ENCODE results near the gene CISD2. TPM values are rescaled to one million over a fixed set of nuclear protein-coding genes. Genes with fewer than 3 reads are reported as not detected.

CISD2 gene
- total and polyA plus RNA-seq, 2 of the 4 experiments (the other 2 are of a cell fraction), result 7.0 to 14.4 TPM

- no CpG with 5 or more reads among the region's 3 CpGs for WGBS, 2 experiments (ENCODE audit: extremely low coverage in 2 of 2, insufficient read length in 1 of 2)
- DNase-seq, result no peak
- POLR2A ChIA-PET (ENCODE audit: unreplicated experiment), result no interaction called here
Observed at GRCh38 chr4:102842367-102842766, 26.4 kb upstream of the CISD2 start.

More at GRCh38 chr4:102842367-102842766, 26.4 kb upstream of the CISD2 start:
- H3K9me3 ChIP-seq (ENCODE audit: control insufficient read depth, insufficient read depth, low read length), result no peaks in the 10 kb centered on the region
- no peaks in the 10 kb centered on the region; a peak in 1 of 4 replicates for H3K79me1 ChIP-seq (ENCODE audit: low read depth in 1 of 2, low read length in 2 of 2)
- H2BK15ac ChIP-seq (ENCODE audit: low read depth, low read length), result no peak overlapping the region
- H3K18ac ChIP-seq (ENCODE audit: low read depth, low read length), result no peak overlapping the region
- no peak overlapping the region for H3K23ac ChIP-seq (ENCODE audit: low read depth, low read length)
- TF ChIP-seq USF2 (IDR thresholded peaks at IDR 0.05; ENCODE audit: low read depth, low read length) (no peak), POLR2A (IDR thresholded peaks at IDR 0.05; ENCODE audit: low read depth, low read length) (no peak), NFE2L2 (IDR thresholded peaks at IDR 0.05; ENCODE audit: low read depth, low read length) (no peak), CEBPB (IDR thresholded peaks at IDR 0.05; ENCODE audit: low read depth, low read length) (no peak), MAZ (IDR thresholded peaks at IDR 0.05; ENCODE audit: borderline replicate concordance, low read depth, low read length) (no peak), BHLHE40 (IDR thresholded peaks at IDR 0.05; ENCODE audit: low read depth, low read length) (no peak), MXI1 (IDR thresholded peaks at IDR 0.05; ENCODE audit: borderline replicate concordance, low read depth, low read length) (no peak), RCOR1 (IDR thresholded peaks at IDR 0.05; ENCODE audit: insufficient replicate concordance, low read length) (no peak), FOS (IDR thresholded peaks at IDR 0.05; ENCODE audit: low read depth, low read length) (no peak), MAFK (IDR thresholded peaks at IDR 0.05; ENCODE audit: low read depth, low read length) (no peak), RAD21 (IDR thresholded peaks at IDR 0.05; ENCODE audit: low read length) (no peak), ELK1 (IDR thresholded peaks at IDR 0.05; ENCODE audit: borderline replicate concordance, low read depth, low read length) (no peak)
- H2AFZ ChIP-seq (replicated peaks; ENCODE audit: low read length, poor library complexity), result no peak overlapping the region
- H3K4me1 ChIP-seq (ENCODE audit: control insufficient read depth, insufficient read depth, low read length), result no peaks in the 10 kb centered on the region
- no peak overlapping the region for H3K56ac ChIP-seq (ENCODE audit: extremely low read depth, insufficient read depth, low read length)
- no peaks in the 10 kb centered on the region for H4K20me1 ChIP-seq (ENCODE audit: insufficient read depth, low read length)
- no peak overlapping the region for H2BK120ac ChIP-seq (ENCODE audit: low read depth, low read length)
- intact Hi-C loops (cut with micrococcal nuclease), result no loop called here
- CTCF ChIA-PET, result interaction anchor here (0.7 kb wide), 1 partner anchor 8 kb away, joined by 3 read pairs; no protein-coding TSS in a partner anchor
- no peak overlapping the region for H3K4me2 ChIP-seq (ENCODE audit: low read depth, low read length)
- H4K5ac ChIP-seq (ENCODE audit: low read depth, low read length), result no peak overlapping the region
- in situ Hi-C loops (cut with MboI; ENCODE audit: low sequenced_read_pairs), result no loop called here
- no peaks in the 10 kb centered on the region for H3K27me3 ChIP-seq (ENCODE audit: control insufficient read depth, insufficient read depth, low read length)
- no peak for ATAC-seq (ENCODE audit: low read depth)
- no peak overlapping the region for H2BK5ac ChIP-seq (ENCODE audit: low read depth, low read length, poor library complexity, severe bottlenecking)
- H4K8ac ChIP-seq (ENCODE audit: low read depth in 2 of 2, low read length in 2 of 2), result no peak overlapping the region
- no peak overlapping the region for H3K4me3 ChIP-seq (ENCODE audit: insufficient read depth, low read depth, low read length)
- no peak overlapping the region for H3K4ac ChIP-seq (ENCODE audit: low read depth, low read length)
- no peak overlapping the region for H4K91ac ChIP-seq (ENCODE audit: insufficient read depth, low read depth, low read length)
- no peak overlapping the region for H2AK9ac ChIP-seq (replicated peaks; ENCODE audit: low read depth, low read length, poor library complexity)
- no TSS peak for BruUV-seq (replicated peaks)
- dilution Hi-C loops (cut with HindIII; ENCODE audit: low sequenced_read_pairs, unreplicated experiment), result no loop called here
- no peak overlapping the region for H3K27ac ChIP-seq (ENCODE audit: insufficient read depth, low read length)
- no peak overlapping the region for H2AK5ac ChIP-seq (ENCODE audit: low read depth, low read length)
- no peaks in the 10 kb centered on the region for H3K36me3 ChIP-seq (ENCODE audit: control insufficient read depth, insufficient read depth, low read length)
- no peak overlapping the region for H3K9ac ChIP-seq (ENCODE audit: low read depth, low read length)
- H3K9me1 ChIP-seq (ENCODE audit: insufficient read depth, low read length), result no peaks in the 10 kb centered on the region
- H3K14ac ChIP-seq (replicated peaks; ENCODE audit: low read depth, low read length), result no peak overlapping the region
- H2BK20ac ChIP-seq (ENCODE audit: low read depth, low read length), result no peak overlapping the region
